Myocyte (in vitro differentiated cells): ENCODE data around the gene MIF4GD. TPM values are rescaled to one million over a fixed set of nuclear protein-coding genes. Genes with fewer than 3 reads are reported as not detected.

Source experiments
- DNase-seq: peaks from one replicate; pipeline ENCODE4 v3.0.0-alpha.2; 2012; ENCODE audit warnings: low read depth
- total RNA-seq: library from RNA; depleted of rRNA; stranded (reverse); fragments of >200 nt; gene quantifications from 2 replicates; pipeline ENCODE4 v1.2.3, GENCODE V29; 2014

MIF4GD gene
- total RNA-seq, 1 donor from 2014 or later: 9.9 TPM

GRCh38 chr17:75238020-75238580 lies 32.9 kb downstream of the MIF4GD start:
- DNase-seq: no peak

- peak; percentile 37 for DNase-seq
Measured at GRCh38 chr17:75237100-75238014, 33.7 kb downstream of the MIF4GD start.

- DNase-seq: no peak
Measured at GRCh38 chr17:75232786-75233185, 38.2 kb downstream of the MIF4GD start.

GRCh38 chr17:75231741-75232464 lies 39.1 kb downstream of the MIF4GD start:
- DNase-seq: no peak

- no peak for DNase-seq
Measured at GRCh38 chr17:75231071-75231470, 40.0 kb downstream of the MIF4GD start.

GRCh38 chr17:75228847-75229246 lies 42.2 kb downstream of the MIF4GD start:
- no peak for DNase-seq

GRCh38 chr17:75228305-75228704 lies 42.7 kb downstream of the MIF4GD start:
- DNase-seq: no peak

- DNase-seq: no peak
Measured at GRCh38 chr17:75227729-75228128, 43.3 kb downstream of the MIF4GD start.

GRCh38 chr17:75225016-75225415 lies 46.0 kb downstream of the MIF4GD start:
- DNase-seq: no peak

- DNase-seq: no peak
Measured at GRCh38 chr17:75219815-75220214, 51.2 kb downstream of the MIF4GD start.

GRCh38 chr17:75218131-75218530 lies 52.9 kb downstream of the MIF4GD start:
- no peak for DNase-seq

Other genes with a start within 250 kb of the MIF4GD start
- 278 and 305 TPM in 2 replicates for gene ATP5PD, start 224.3 kb downstream of the MIF4GD start, total RNA-seq
- 18.4 and 20.6 TPM in 2 replicates for gene KCTD2, start 224.0 kb downstream of the MIF4GD start, total RNA-seq
- gene SLC16A5, start 183.3 kb downstream of the MIF4GD start, total RNA-seq: 0.88 and 1.6 TPM in 2 replicates
- gene ARMC7, start 161.3 kb downstream of the MIF4GD start, total RNA-seq: 3.6 and 4.4 TPM in 2 replicates
- 64.4 and 70.8 TPM in 2 replicates for gene NT5C, start 139.5 kb downstream of the MIF4GD start, total RNA-seq
- 469 and 635 TPM in 2 replicates for gene JPT1, start 116.7 kb downstream of the MIF4GD start, total RNA-seq
- 62.2 and 66.8 TPM in 2 replicates for gene SUMO2, start 88.3 kb downstream of the MIF4GD start, total RNA-seq
- gene NUP85, start 65.6 kb downstream of the MIF4GD start, total RNA-seq: 20.1 and 26.1 TPM in 2 replicates
- 18.9 and 22.2 TPM in 2 replicates for gene GGA3, start 9.6 kb downstream of the MIF4GD start, total RNA-seq
- 57.2 and 65.1 TPM in 2 replicates for gene MRPS7, start 9.4 kb downstream of the MIF4GD start, total RNA-seq
- gene SLC25A19, start 18.2 kb upstream of the MIF4GD start, total RNA-seq: 3.3 and 7.5 TPM in 2 replicates
- 125 and 138 TPM in 2 replicates for gene GRB2, start 134.4 kb upstream of the MIF4GD start, total RNA-seq
- 73.0 and 80.0 TPM in 2 replicates for gene TMEM94, start 185.4 kb upstream of the MIF4GD start, total RNA-seq
- gene CASKIN2, start 244.3 kb upstream of the MIF4GD start, total RNA-seq: 14.4 and 16.9 TPM in 2 replicates
- 28.2 and 44.4 TPM in 2 replicates for gene TSEN54, start 245.3 kb upstream of the MIF4GD start, total RNA-seq